BLaER1 treated with 17β-estradiol and CSF1 and Interleukin-3, amounts not matched to agents 10 nM and 100 nM (cell line): ENCODE measurements around the gene OCSTAMP.

Experiments
- H3K27ac ChIP-seq, 11 experiments: shearing (Covaris generic); formaldehyde crosslinking; 2 replicates each; pipeline ENCODE4 v1.8.1; 2022
- H3K27me3 ChIP-seq, 11 experiments: shearing (Covaris generic); formaldehyde crosslinking; 2 replicates each; pipeline ENCODE4 v1.8.1; 2022
- H3K36me3 ChIP-seq, 11 experiments: shearing (Covaris generic); formaldehyde crosslinking; 2 replicates each; pipeline ENCODE4 v1.8.1; 2022
- H3K4me1 ChIP-seq, 10 experiments: shearing (Covaris generic); formaldehyde crosslinking; 2 replicates each; pipeline ENCODE4 v1.8.1; 2022
- H3K4me2 ChIP-seq, 11 experiments: shearing (Covaris generic); formaldehyde crosslinking; 2 replicates each; pipeline ENCODE4 v1.8.1; 2022
- H3K4me3 ChIP-seq, 10 experiments: shearing (Covaris generic); formaldehyde crosslinking; 2 replicates each; pipeline ENCODE4 v1.8.1; 2022
- H3K9ac ChIP-seq, 11 experiments: shearing (Covaris generic); formaldehyde crosslinking; 2 replicates each; pipeline ENCODE4 v1.8.1; 2022
- H3K9me3 ChIP-seq, 11 experiments: shearing (Covaris generic); formaldehyde crosslinking; replicated peaks in 1 of 11; 2 replicates each; pipeline ENCODE4 v1.8.1; 2022
- H4K20me1 ChIP-seq, 11 experiments: shearing (Covaris generic); formaldehyde crosslinking; 2 replicates each; pipeline ENCODE4 v1.8.1; 2022
- Cebpa-rat ChIP-seq, 11 experiments: shearing (Covaris generic); IDR thresholded peaks; 2 replicates each; pipeline ENCODE4 v1.8.1; 2022

The OCSTAMP gene

DNA sequence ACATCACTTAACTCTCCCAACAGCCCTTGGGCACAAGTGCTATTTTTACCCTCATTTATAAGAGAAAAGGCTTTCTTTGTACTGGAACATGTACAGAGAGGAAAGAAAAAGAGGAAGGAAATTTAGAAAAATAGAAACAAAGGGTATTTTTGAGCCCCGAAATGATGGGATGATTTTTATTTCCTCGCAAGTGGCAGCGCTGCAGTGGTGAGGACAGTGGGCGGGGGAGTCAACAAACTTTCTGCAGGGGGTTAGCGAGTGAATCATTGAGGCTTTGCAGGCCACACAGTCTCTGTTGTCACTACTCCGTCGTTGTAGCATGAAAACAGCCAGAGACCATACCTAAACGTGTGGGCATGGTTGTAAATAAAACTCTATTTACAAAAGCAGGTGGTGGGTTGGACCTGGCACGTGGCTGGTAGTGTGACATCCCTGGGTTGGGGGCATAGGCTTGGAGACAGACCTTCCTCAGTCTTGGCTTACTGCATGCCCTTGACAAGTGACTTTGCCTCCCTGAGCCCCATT, 25.5 kb upstream of the OCSTAMP start:
- H3K36me3 ChIP-seq = no peaks in the 10 kb centered on the region
- no peak overlapping the region for H3K4me3 ChIP-seq
- peak overlapping the region; percentile 54 to 83 (median 69) for H3K4me2 ChIP-seq
- H3K9me3 ChIP-seq = peaks cover 0 to 5% (median 2%) of the 10 kb centered on the region in 11 experiments; a peak in 5 of 22 replicates
- peaks cover 0 to 14% (median 0%) of the 10 kb centered on the region in 11 experiments; a peak in 1 of 22 replicates for H3K27me3 ChIP-seq
- H4K20me1 ChIP-seq = peaks cover 0 to 28% (median 0%) of the 10 kb centered on the region in 11 experiments; a peak in 3 of 22 replicates
- no peak overlapping the region for H3K27ac ChIP-seq
- no peak overlapping the region for H3K9ac ChIP-seq
- peaks cover 16 to 21% (median 19%) of the 10 kb centered on the region in 10 experiments for H3K4me1 ChIP-seq
- TF ChIP-seq Cebpa-rat (IDR thresholded peaks at IDR 0.05) = no peak

DNA sequence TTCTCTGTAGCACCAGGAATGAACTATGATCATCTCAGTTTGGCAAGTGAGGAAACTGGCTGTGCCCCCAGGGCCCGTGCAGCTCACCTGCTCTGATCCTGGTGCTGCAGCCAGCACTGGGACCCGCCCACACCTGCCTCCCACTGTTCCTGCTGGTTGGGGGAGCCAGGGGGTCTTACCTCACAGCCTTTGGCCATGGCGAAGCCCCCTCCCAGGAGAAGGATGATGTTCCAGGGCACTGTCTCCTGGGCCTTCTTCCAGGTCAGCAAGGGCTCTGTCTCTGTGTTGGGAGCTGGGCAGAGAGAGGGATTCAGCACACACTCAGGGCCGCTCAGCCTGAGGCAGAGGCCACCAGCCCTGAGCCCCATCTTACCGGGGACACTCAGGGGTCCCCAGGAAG, 24.9 kb upstream of the OCSTAMP start:
- Histone ChIP-seq H3K4me3 (no peak overlapping the region), H3K27ac (no peak overlapping the region), H4K20me1 (peaks cover 0 to 28% (median 0%) of the 10 kb centered on the region in 11 experiments; a peak in 3 of 22 replicates), H3K9ac (no peak overlapping the region), H3K27me3 (peaks cover 0 to 14% (median 0%) of the 10 kb centered on the region in 11 experiments; a peak in 1 of 22 replicates), H3K4me2 (peak overlapping the region; percentile 54 to 83 (median 69)), H3K36me3 (no peaks in the 10 kb centered on the region), H3K4me1 (peaks cover 16 to 21% (median 19%) of the 10 kb centered on the region in 10 experiments), H3K9me3 (no peaks in the 10 kb centered on the region)
- no peak for TF ChIP-seq Cebpa-rat (IDR thresholded peaks at IDR 0.05)

DNA sequence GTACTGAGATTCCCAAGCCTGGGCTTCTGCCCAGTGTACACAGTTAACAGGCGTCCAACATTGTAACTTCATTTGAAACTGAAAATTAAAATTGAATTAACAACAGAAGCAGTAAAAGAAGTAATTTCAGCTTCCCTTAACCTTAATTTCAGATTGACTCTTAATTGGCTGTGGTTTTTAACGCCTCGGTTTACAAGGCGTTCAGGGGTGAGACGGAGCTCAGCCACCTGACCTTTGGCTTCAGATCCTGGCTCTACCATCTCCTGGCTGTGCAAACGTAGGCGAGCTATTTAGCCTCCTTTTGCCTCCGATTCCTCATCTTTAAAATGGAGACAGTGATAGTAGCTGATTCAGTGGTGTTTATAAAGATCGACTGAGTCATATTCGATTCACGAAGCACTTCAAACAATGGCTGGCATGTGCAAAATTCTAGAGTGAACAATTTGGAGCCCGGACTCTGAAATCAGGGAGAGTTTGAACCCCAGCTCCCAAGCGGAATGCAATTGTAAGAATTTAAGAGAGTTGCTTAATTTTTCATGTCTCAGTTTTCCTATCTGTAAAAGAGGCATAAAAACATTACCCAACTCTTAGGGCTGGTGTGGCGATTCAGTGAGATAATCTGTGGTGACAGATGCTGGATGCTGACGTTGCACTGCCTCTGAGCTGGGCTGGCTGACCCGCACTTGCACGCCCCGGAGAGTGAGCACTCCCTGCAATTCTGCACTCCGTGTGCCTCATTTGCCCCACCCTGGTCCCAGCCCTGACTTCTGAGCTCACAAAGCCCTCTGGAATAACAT, 23.5 kb upstream of the OCSTAMP start:
- H3K4me2 ChIP-seq = no peak overlapping the region
- H3K36me3 ChIP-seq = no peaks in the 10 kb centered on the region
- H4K20me1 ChIP-seq = peaks cover 0 to 28% (median 0%) of the 10 kb centered on the region in 11 experiments; a peak in 3 of 22 replicates
- peaks cover 16 to 21% (median 19%) of the 10 kb centered on the region in 10 experiments for H3K4me1 ChIP-seq
- no peak for TF ChIP-seq Cebpa-rat (IDR thresholded peaks at IDR 0.05)
- H3K27ac ChIP-seq = no peak overlapping the region
- no peaks in the 10 kb centered on the region for H3K9me3 ChIP-seq
- no peak overlapping the region for H3K4me3 ChIP-seq
- H3K27me3 ChIP-seq = peaks cover 0 to 14% (median 0%) of the 10 kb centered on the region in 11 experiments; a peak in 1 of 22 replicates
- H3K9ac ChIP-seq = no peak overlapping the region

DNA sequence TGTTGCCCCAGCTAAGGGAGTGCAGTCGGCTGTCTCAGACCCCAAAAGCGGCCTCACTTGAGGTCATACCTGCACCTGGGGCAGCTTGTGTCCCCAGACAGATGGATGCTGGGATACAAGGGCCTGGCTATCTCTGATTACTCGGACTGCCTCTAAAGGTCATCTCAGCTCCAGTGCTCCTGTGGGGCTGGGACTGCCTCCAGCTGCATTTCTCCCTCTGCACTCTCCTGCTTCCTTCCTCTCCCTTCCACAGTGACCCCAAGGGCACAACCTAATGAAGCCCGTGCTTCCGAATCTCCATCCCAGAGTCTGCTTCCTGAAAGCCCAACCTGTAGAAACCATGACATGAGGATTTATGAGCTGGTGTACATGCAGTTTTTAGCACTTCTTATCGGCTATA, 22.8 kb upstream of the OCSTAMP start:
- Histone ChIP-seq H3K9me3 (no peaks in the 10 kb centered on the region), H4K20me1 (peaks cover 0 to 28% (median 0%) of the 10 kb centered on the region in 11 experiments; a peak in 3 of 22 replicates), H3K4me3 (no peak overlapping the region), H3K4me2 (no peak overlapping the region), H3K36me3 (no peaks in the 10 kb centered on the region), H3K9ac (no peak overlapping the region), H3K27me3 (peaks cover 0 to 14% (median 0%) of the 10 kb centered on the region in 11 experiments; a peak in 1 of 22 replicates), H3K4me1 (peaks cover 16 to 21% (median 19%) of the 10 kb centered on the region in 10 experiments), H3K27ac (no peak overlapping the region)
- TF ChIP-seq Cebpa-rat (IDR thresholded peaks at IDR 0.05) = no peak

DNA sequence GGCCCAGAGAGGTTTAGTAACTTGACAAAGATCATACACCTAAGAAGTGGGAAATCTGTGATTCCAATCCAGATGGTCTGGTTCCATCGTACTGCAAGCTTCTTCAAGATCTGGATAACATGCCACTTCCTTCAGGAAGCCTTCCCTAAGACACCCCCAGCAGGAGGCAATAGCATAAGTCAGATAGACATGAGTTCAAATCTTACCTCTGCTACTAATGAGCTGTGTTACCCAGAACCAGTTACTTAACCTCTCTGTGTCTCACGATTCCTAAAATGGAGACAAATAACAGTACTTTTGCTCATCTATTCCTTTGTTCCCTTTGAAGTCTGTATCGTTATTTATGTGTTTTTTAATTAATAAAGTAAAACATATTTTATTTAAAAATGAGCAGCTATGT, 22.3 kb upstream of the OCSTAMP start:
- TF ChIP-seq Cebpa-rat (IDR thresholded peaks at IDR 0.05) = no peak
- Histone ChIP-seq H3K27ac (no peak overlapping the region), H3K4me3 (no peak overlapping the region), H3K4me2 (no peak overlapping the region), H3K9ac (no peak overlapping the region), H3K27me3 (peaks cover 0 to 14% (median 0%) of the 10 kb centered on the region in 11 experiments; a peak in 1 of 22 replicates), H3K4me1 (peaks cover 16 to 24% (median 20%) of the 10 kb centered on the region in 10 experiments), H3K36me3 (no peaks in the 10 kb centered on the region), H3K9me3 (no peaks in the 10 kb centered on the region), H4K20me1 (peaks cover 0 to 28% (median 0%) of the 10 kb centered on the region in 11 experiments; a peak in 3 of 22 replicates)

DNA sequence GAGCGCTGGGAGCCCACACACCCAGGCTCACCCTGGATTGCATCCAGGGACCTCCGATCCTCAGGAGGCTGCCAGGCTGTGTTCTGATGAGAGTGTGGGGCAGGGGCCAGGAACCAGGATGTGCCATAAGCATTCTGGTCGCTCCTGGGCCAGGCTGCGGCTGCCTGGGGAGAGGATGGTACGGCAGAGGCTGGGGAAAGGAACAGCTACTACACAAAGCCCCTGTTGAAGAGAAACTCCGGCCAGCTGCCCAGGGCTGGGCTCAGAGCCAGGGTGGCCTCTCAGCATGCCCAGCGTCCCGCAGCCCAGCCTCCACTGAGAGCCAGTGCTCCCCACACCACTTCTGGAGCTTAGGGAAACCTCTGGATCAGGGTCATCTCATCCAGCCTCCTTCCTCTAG, 21.7 kb upstream of the OCSTAMP start:
- no peak overlapping the region for H3K9ac ChIP-seq
- TF ChIP-seq Cebpa-rat (IDR thresholded peaks at IDR 0.05) = no peak
- no peak overlapping the region for H3K27ac ChIP-seq

DNA sequence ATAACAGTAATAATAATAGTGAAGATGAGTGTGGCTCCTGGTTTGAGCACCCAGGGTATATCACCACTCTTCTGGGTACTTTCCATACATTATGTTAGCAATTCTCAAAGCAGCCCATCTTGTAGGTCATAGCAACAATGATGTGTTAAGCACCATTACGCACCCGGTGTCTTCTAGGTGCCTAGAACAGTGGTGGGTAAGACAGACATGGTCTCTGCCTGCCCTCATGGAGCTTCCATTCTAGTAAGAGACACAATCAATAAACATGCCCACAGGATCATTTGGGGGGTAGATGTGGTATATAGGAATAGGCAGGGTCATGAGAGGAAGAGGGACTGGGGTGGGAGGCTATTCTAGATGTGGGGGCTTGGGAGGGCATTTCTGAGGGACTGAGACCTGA, 21.0 kb upstream of the OCSTAMP start:
- Histone ChIP-seq H3K27me3 (peaks cover 0 to 14% (median 0%) of the 10 kb centered on the region in 11 experiments; a peak in 1 of 22 replicates), H3K4me3 (no peak overlapping the region), H3K9ac (no peak overlapping the region), H3K4me2 (no peak overlapping the region), H3K27ac (no peak overlapping the region), H3K36me3 (no peaks in the 10 kb centered on the region), H4K20me1 (peaks cover 0 to 26% (median 0%) of the 10 kb centered on the region in 11 experiments; a peak in 3 of 22 replicates), H3K4me1 (peaks cover 10 to 24% (median 21%) of the 10 kb centered on the region in 10 experiments), H3K9me3 (no peaks in the 10 kb centered on the region)
- no peak for TF ChIP-seq Cebpa-rat (IDR thresholded peaks at IDR 0.05)

More for the DNA sequence above, 21.7 kb upstream of the OCSTAMP start:
- Histone ChIP-seq H3K36me3 (no peaks in the 10 kb centered on the region), H3K4me1 (peaks cover 16 to 29% (median 27%) of the 10 kb centered on the region in 10 experiments), H3K9me3 (no peaks in the 10 kb centered on the region), H3K4me2 (no peak overlapping the region), H3K27me3 (peaks cover 0 to 14% (median 0%) of the 10 kb centered on the region in 11 experiments; a peak in 1 of 22 replicates), H4K20me1 (peaks cover 0 to 28% (median 0%) of the 10 kb centered on the region in 11 experiments; a peak in 3 of 22 replicates), H3K4me3 (no peak overlapping the region)

DNA sequence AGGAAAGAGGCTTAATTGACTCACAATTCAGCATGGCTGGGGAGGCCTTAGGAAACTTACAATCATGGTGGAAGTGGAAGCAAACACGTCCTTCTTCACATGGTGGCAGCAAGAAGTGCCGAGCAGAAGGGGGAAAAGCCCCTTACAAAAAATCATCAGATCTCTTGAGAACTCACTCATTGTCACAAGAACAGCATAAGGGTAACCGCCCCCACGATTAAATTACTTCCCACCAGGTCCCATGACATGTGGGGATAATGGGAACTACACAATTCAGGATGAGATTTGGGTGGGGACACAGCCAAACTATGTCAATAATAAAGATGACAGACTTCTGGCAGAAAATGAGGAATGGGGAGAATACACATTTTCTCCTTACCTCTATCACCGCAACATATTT, 20.5 kb upstream of the OCSTAMP start:
- Histone ChIP-seq H3K4me2 (no peak overlapping the region), H3K36me3 (no peaks in the 10 kb centered on the region), H3K9ac (no peak overlapping the region), H3K9me3 (no peaks in the 10 kb centered on the region), H3K27me3 (peaks cover 0 to 14% (median 0%) of the 10 kb centered on the region in 11 experiments; a peak in 1 of 22 replicates), H3K4me3 (no peak overlapping the region), H3K4me1 (peaks cover 6 to 19% (median 16%) of the 10 kb centered on the region in 10 experiments), H4K20me1 (peaks cover 0 to 22% (median 0%) of the 10 kb centered on the region in 11 experiments; a peak in 3 of 22 replicates), H3K27ac (no peak overlapping the region)
- TF ChIP-seq Cebpa-rat (IDR thresholded peaks at IDR 0.05) = no peak

DNA sequence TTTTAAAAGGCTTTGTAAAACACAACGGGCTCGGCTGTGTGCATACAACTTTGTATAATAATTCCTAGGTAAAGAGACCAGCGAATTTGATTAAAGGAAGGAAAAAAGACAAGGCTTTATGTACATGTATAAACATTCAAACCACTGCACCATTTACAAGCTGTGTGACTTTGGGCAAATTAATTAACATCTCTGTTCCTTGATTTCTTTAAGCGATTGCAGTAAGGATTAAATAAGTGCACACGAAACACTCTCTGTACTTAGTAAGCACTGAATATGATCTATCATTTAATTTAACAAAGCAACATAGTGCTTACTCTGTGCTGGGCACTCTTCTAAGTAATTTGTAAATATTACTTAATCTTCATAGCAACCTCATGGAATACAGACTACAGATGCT, 19.5 kb upstream of the OCSTAMP start:
- Histone ChIP-seq H3K4me2 (no peak overlapping the region), H3K9ac (no peak overlapping the region), H3K4me3 (no peak overlapping the region), H3K27ac (no peak overlapping the region), H3K4me1 (peaks cover 0 to 12% (median 9%) of the 10 kb centered on the region in 10 experiments; a peak in 15 of 20 replicates), H3K36me3 (no peaks in the 10 kb centered on the region), H3K9me3 (no peaks in the 10 kb centered on the region), H4K20me1 (peaks cover 0 to 12% (median 0%) of the 10 kb centered on the region in 11 experiments; a peak in 3 of 22 replicates), H3K27me3 (peaks cover 0 to 9% (median 0%) of the 10 kb centered on the region in 11 experiments; a peak in 1 of 22 replicates)
- TF ChIP-seq Cebpa-rat (IDR thresholded peaks at IDR 0.05) = no peak
